ENCODE results near the gene VAV3.

Gene VAV3

DNA sequence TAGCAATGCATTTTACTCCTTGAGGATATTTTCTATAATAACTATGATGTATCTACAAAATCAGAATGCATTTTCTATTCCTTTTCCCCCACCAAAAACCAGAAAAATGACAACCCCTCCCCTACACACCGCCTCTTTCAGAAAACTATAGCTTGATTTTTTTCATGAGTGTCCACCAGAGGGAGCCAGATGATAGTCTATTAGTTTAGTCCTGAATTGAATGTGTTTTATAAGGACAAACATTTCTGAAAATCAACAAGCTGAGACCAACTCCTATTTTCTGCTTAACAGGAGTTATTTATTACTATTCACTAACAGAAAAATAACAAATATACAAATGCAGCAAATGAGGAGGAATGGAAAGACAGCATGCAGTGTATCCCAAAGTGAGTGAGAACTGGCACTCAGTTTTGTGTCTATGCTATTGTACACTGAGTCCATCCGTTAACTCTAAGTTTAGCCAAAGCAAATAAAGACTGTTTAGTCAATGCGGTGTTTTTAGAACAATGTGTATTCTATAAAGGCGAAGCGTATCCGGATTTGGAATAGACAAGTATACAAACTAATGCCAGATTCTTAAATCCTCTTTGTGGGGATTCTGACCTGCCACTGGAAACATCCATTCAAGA is 182.6 kb downstream of the VAV3 start:
- TF ChIP-seq, protein P1, sequence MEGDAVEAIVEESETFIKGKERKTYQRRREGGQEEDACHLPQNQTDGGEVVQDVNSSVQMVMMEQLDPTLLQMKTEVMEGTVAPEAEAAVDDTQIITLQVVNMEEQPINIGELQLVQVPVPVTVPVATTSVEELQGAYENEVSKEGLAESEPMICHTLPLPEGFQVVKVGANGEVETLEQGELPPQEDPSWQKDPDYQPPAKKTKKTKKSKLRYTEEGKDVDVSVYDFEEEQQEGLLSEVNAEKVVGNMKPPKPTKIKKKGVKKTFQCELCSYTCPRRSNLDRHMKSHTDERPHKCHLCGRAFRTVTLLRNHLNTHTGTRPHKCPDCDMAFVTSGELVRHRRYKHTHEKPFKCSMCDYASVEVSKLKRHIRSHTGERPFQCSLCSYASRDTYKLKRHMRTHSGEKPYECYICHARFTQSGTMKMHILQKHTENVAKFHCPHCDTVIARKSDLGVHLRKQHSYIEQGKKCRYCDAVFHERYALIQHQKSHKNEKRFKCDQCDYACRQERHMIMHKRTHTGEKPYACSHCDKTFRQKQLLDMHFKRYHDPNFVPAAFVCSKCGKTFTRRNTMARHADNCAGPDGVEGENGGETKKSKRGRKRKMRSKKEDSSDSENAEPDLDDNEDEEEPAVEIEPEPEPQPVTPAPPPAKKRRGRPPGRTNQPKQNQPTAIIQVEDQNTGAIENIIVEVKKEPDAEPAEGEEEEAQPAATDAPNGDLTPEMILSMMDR (IDR thresholded peaks at IDR 0.05; ENCODE audit: low read depth, low read length, missing control alignments), result peak; percentile 43
- peak; percentile 25 for DNase-seq (ENCODE audit: extremely low read depth, low read depth)
- H3K4me3 ChIP-seq (replicated peaks; ENCODE audit: low read depth, low read length), result no peak overlapping the region

DNA sequence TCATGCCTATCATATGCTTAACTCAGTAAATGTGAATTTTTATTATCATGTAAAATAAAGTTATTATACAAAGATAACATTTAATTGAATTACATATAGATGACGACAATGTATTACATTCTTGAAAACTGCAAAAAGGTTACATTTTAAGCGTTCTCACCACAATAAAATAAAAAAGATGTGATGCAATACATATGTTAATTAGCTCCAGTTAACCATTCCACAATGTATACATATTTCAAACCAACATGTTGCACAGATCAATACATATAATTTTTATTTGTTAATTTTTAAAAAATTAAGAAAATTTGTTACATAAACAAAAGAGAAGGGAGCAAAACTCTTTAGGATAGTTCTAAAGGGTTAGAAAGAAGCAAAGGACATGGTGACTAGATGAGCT is 183.7 kb downstream of the VAV3 start:
- TF ChIP-seq, protein P1 (IDR thresholded peaks at IDR 0.05; ENCODE audit: low read depth, low read length, missing control alignments), result no peak
- no peak overlapping the region for H3K4me3 ChIP-seq (replicated peaks; ENCODE audit: low read depth, low read length)
- DNase-seq (ENCODE audit: extremely low read depth, low read depth), result no peak

DNA sequence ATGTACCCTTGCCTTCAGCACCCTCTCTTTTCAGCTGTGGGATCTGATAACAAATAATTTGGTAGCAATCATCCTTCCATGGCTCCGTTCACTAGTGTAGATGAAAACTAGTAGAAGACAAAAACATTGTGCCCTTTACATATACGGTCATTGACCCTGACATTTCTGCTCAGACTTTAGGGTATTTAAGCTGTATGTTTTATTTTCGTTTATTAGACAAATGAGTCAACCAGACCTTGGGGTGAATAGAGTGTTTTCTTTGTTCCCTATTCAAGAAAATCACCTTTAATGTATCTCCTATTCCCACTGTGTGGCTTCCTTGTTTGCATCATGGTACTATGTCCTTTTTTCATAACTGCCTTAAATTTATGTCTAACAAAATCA is 187.3 kb downstream of the VAV3 start:
- DNase-seq (ENCODE audit: extremely low read depth, low read depth), result no peak
- H3K4me3 ChIP-seq (replicated peaks; ENCODE audit: low read depth, low read length), result no peak overlapping the region
- TF ChIP-seq, protein P1 (IDR thresholded peaks at IDR 0.05; ENCODE audit: low read depth, low read length, missing control alignments), result no peak

DNA sequence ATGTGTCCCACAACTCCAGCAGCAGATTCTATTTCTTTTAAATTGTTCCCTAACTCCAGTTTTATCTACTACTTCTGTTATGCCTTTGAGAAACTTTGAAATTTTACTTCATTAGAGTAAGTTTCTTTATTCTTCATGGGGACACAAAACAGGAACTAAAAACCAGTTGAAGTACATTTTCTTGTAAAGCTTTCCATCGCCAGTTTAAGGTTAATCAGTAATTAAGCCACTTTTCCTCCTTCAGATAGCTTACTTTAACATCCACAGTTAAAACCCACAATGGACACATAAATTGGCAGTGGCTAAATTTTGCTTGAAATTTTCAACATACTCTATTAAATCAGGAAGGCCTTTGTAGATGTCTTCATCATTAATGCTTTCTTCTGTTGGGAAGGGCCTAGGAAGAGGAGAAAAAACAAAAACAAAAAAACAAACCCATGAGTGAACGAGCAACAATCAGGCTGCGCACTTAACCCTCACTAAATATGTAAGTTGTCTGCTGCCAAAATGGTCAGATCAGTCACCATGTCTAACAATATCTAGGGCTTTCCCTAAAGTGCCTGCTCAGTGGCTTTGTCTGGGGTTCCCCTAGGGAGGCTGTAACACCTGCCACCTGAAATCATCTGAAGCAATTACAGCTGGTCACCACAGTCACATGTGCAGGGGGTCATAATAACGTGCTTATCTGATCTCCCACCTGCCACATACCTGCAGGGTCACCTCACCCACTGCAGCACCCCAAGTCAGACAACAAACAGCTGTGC is 187.9 kb downstream of the VAV3 start:
- TF ChIP-seq, protein P1 (IDR thresholded peaks at IDR 0.05; ENCODE audit: low read depth, low read length, missing control alignments), result no peak
- no peak for DNase-seq (ENCODE audit: extremely low read depth, low read depth)
- H3K4me3 ChIP-seq (replicated peaks; ENCODE audit: low read depth, low read length), result no peak overlapping the region

DNA sequence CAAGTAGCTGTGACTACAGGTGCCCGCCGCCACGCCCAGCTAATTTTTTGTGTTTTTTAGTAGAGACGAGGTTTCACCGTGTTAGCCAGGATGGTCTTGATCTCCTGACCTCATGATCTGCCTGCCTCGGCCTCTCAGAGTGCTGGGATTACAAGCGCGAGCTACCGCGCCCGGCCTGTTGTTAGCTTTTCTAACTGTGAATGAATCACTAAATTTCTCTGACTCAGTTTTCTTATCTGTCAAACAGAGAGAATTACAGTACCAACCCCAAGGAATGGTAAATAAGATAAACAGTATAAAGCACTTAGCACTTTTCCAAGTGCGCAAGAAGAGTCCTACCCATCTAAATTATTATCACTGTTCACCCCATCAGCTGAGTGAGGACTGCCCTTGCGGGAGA is 193.6 kb downstream of the VAV3 start:
- no peak overlapping the region for H3K4me3 ChIP-seq (replicated peaks; ENCODE audit: low read depth, low read length)
- no peak for DNase-seq (ENCODE audit: extremely low read depth, low read depth)
- TF ChIP-seq, protein P1 (IDR thresholded peaks at IDR 0.05; ENCODE audit: low read depth, low read length, missing control alignments), result no peak

DNA sequence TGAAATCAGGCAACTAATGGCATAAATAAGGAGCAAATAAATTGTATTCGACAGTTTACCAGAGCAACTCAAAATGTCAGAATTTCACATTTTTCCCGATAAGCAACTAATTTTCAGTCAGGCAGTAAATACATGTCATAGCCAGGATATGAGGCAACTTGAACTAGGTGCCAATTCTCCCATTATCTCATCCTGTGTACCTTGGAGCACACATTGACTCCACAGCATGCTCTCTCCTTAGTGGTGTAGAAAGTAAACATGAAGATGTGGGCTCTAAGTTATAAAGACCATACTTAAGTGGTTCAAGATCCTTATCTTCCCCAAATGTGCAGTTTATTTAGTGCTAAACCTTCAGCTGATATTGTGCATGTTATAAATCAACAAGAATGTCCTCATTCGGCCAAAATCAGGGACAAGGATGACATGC is 197.8 kb downstream of the VAV3 start:
- DNase-seq (ENCODE audit: extremely low read depth, low read depth), result no peak
- TF ChIP-seq, protein P1 (IDR thresholded peaks at IDR 0.05; ENCODE audit: low read depth, low read length, missing control alignments), result no peak

More for the DNA sequence above, 197.8 kb downstream of the VAV3 start:
- no peak overlapping the region for H3K4me3 ChIP-seq (replicated peaks; ENCODE audit: low read depth, low read length)

Data from HFF-Myc (cell line).